ENCODE results near the gene COL5A1. TPM values are rescaled to one million over a fixed set of nuclear protein-coding genes. Genes with fewer than 3 reads are reported as not detected.

The COL5A1 gene
- total RNA-seq, 1 donor, result 188 TPM

DNA sequence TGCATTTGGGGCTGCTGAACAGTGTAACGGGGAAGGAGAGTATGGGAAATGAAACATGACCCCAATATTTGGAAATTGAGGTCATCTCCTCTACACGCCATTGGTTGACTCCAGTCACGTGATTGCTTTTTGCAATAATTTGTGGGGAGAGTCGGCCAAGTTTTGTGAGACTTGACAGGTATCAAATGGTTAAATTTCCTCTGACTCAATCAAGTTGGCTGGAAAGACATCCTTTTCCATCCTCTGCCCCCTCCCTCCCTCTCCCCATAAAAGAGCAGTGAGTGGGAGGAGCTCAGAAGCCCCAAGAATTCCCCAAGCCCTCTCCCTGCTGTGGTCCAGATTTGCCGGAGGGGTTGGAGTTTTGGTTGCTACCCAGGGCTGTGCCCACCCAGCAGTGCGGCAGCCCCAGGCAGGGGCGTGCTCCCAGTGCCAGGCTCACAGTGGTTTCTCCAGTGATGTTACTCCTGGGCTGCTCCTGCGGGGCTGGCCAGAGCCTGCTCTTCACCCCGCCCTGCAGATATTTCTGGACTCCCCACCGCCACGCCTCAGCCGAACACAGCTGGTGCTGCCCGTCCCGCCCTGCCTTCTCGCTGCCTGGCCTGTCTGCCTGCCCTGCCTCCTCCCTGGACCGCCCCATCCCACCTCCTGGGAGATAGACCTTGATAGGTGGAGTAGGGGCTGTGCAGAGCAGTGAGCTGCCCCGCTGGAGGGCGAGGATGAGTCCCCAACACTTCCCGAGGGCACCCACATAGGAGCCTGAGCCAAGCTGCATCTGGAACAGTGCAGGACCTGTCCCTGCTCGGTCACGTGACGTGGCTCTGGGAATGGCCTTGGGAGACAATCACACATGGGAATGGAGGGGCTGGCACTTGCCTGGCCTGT lies 3.4 kb downstream of the COL5A1 start:
- TF ChIP-seq CTCF (IDR thresholded peaks at IDR 0.05; ENCODE audit: insufficient read depth, low read length), result no peak
- peak; percentile 100 for DNase-seq (ENCODE audit: low read depth)
- H3K4me3 ChIP-seq (ENCODE audit: low read depth, low read length), result peak overlapping the region; percentile 80

DNA sequence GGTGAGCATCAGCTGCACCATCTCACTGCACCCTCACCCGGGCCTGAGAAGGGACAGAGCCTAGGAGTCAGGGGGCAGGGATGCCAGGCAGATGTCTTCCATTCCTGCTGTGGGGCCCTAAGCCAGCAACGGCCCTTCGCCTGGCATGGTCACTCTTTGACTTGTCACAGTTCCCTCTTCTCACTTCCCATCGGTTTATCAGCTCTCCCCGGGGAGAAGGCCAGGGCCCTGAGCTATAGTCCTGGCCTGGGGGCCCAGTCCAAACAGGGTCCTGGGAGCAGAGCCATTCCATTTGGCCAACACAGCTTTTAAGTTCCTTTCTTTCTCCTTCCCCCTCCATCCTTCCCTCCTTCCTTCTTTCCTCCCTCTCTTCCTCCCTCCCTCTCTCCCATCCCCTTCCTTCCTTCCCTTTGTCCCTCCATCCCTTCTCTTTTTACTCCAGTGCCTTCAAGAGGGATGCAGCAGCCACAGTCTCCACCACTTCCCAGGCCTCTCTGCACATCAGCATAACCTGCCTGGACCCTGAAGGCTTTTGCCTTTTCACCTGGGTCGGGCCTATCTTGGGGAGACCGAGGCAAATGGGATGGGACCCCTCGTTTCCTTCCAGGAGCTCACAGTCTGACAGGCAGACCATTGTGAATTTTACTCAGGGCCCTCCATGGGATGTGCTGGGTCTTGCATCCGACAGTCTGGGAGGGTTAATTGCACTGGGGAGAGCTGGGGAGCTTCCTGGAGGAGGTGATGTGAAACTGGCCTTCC lies 4.2 kb downstream of the COL5A1 start:
- peak overlapping the region; percentile 80 for H3K4me3 ChIP-seq (ENCODE audit: low read depth, low read length)
- DNase-seq (ENCODE audit: low read depth), result no peak
- TF ChIP-seq CTCF (IDR thresholded peaks at IDR 0.05; ENCODE audit: insufficient read depth, low read length), result no peak

- no peak for DNase-seq (ENCODE audit: low read depth)
- H3K4me3 ChIP-seq (ENCODE audit: low read depth, low read length), result peak overlapping the region; percentile 80
- peak; percentile 18 for TF ChIP-seq CTCF (IDR thresholded peaks at IDR 0.05; ENCODE audit: insufficient read depth, low read length)
These were observed 5.9 kb downstream of the COL5A1 start for GRCh38 chr9:134647359-134648080.

GRCh38 chr9:134648701-134649530 lies 7.3 kb downstream of the COL5A1 start:
- TF ChIP-seq CTCF (IDR thresholded peaks at IDR 0.05; ENCODE audit: insufficient read depth, low read length), result no peak
- H3K4me3 ChIP-seq (ENCODE audit: low read depth, low read length), result peak overlapping the region; percentile 25
- DNase-seq (ENCODE audit: low read depth), result peak; percentile 65

- no peak for TF ChIP-seq CTCF (IDR thresholded peaks at IDR 0.05; ENCODE audit: insufficient read depth, low read length)
- no peak for DNase-seq (ENCODE audit: low read depth)
- H3K4me3 ChIP-seq (ENCODE audit: low read depth, low read length), result no peak overlapping the region
These were observed 9.0 kb downstream of the COL5A1 start for GRCh38 chr9:134650431-134651190.
